GM11168 (cell line): ENCODE measurements around the gene MEX3A.
"Not testable (repeated sequence)": the region's sequence is repeated elsewhere in the genome, so short reads cannot be mapped to it uniquely, and the experiment has no call there.

ENCODE experiments used
- in situ Hi-C: fragments of 300-500 bp; cut with MboI; formaldehyde crosslinking; loops from one replicate; pipeline ENCODE4 v1.12.0; 2022; ENCODE audit warnings: low sequenced_read_pairs; ENCODE audit not compliant: unreplicated experiment

MEX3A gene

DNA sequence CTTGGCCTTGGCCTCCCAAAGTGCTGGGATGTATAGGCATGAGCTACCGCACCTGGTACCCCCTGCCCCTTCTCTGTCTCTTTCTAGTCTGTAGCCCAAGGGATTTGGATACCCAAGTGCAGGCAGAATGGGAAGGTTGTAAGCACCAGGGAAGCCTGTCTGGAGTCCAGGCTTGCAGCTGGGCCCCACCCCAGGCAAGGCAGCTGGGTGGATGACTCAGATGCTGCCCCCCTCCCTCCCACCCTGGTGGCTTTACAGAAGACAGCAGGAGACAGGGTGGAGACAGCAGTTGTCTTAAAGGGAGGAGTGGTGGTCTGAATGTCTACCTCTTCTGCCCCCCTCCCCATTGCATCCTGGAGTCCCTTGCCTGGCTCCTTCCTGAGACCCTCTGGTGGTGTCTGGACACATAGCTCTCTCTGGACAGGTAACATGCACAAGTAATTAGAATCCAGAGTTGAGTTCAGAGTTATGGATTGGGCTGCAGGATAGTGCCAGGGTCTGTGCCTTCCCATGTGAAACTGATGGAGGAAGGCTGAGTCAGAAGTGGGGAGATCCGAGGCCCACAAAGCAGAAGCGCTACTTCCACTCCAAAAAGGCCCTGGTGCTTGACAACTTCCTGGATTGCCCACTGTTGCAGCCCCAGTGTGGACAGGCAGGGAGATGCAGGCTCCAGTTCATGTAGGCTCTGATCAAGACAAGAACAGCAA is 37.4 kb upstream of the MEX3A start:
- in situ Hi-C loops = no loop called here

DNA sequence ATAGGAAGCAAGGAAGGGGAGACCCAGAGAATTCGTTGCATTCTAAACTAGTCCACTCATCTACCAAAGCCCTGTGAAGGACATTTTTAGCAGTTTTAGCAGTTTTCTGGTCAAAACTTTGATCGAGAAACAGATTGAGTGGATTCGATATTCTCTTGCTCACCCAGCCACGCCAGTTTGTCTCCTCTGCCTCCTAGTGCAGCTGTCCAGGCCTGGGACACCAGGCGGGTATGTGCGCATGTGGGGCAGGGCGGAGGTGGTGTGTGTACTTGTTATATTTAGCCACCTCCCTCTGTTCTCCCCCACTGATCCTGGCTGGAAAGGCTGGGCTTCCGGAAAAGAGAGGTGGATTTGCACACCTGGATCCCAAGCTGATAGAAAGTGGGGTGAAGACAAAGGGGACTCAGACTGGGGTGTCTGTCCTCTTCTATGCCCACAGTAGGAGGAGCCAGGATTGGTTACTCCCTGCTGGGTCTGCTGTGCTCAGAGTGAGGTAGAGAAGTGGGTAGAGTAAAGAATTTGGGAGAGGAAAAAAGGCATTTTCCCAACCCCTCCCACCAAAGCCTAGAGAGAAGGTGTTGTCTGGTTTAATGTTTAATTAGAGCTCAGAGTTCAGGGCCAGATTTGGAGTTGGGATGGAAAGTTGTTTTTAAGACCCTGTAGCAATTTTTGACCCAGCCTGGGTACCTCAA is 36.1 kb upstream of the MEX3A start:
- in situ Hi-C loops = no loop called here

DNA sequence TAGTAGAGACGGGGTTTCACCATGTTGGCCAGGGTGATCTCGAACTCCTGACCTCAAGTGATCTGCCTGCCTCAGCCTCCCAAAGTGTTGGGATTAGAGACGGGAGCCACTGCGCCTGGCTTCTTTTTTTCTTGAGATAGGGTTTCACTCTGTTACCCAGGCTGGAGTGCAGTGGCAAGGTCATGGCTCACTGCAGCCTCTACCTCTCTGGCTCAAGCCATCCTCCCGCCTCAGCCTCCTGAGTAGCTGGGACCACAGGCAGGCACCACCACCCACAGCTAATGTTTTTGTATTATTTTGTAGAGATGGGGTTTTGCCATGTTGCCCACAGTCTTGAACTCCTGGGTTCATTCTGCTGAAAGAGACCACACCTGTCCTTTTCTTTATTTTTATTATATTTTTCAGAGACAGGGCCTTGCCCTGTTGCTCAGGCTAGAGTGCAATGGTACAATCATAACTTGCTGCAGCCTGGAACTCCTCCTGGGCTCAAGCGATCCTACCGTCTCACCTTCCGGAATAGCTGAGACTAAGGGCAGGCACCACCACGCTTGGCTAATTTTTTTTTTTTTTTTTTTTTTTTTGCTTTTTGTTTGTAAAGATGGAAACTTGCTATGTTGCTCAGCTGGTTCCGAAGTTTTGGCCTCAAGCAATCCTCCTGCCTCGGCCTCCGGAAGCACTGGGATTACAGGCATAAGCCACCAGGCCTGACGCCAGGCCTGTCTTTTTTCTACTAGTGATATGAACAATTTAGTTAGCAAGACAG is 35.3 kb upstream of the MEX3A start:
- in situ Hi-C loops = no loop called here

DNA sequence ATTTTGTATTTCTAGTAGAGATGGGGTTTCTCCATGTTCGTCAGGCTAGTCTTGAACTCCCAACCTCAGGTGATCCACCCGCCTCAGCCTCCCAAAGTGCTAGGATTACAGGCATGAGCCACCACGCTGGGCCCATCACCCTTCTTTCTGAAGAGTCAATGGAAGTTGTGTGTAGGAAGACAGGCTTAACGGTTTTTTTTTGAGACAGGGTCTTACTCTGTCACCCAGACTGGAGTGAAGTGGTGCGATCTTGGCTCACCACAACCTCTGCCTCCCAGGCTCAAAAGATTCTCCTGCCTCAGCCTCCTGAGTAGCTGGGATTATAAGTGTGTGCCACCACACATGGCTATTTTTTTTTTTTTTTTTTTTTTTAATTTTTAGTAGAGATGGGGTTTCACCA is 34.5 kb upstream of the MEX3A start:
- in situ Hi-C loops = not testable (repeated sequence)

DNA sequence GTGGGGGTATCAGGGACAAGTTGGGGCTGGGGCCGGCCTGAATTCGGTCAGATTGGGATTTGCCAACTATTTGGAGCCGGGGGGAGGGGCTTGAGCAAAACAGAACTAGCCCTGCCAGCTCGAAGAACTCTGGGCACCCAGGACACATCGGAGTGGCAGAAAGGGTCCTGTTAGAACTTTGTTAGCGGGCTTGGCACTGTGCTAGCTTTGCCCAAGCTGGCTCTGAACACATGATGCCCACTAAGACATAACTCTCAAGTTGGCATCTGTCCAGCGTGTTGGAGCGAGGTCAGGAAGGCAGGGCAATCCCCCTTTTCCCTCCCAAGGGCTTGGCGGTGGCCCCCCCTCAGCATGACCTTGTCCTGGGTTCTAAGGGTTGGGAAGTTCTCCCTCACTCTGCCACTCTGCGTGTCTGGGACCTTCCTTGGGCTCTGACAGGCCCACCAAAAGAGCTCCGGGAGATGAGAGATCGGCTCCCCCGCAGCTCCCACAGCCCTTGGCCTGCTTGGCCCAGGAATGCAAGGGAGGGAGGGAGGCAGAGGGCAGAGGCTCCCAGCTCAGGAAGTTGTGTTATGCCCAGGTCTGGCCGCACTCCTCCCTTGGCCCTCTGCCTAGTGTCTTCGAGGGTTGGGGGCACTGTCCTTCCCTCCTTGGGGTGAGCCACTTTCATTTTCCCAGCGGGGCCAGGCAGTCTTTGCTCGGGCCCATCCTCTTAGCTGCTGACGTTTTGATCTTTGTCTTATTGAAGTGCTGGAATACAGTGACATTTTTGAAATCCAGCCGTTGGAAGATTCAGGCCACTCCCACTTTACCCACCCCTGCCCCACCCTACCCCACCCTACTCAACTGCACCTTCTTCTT is 33.5 kb upstream of the MEX3A start:
- in situ Hi-C loops = no loop called here

DNA sequence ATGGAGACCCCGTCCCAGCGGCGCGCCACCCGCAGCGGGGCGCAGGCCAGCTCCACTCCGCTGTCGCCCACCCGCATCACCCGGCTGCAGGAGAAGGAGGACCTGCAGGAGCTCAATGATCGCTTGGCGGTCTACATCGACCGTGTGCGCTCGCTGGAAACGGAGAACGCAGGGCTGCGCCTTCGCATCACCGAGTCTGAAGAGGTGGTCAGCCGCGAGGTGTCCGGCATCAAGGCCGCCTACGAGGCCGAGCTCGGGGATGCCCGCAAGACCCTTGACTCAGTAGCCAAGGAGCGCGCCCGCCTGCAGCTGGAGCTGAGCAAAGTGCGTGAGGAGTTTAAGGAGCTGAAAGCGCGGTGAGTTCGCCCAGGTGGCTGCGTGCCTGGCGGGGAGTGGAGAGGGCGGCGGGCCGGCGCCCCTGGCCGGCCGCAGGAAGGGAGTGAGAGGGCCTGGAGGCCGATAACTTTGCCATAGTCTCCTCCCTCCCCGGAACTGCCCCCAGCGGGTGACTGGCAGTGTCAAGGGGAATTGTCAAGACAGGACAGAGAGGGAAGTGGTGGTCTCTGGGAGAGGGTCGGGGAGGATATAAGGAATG is 32.8 kb upstream of the MEX3A start:
- in situ Hi-C loops = no loop called here

DNA sequence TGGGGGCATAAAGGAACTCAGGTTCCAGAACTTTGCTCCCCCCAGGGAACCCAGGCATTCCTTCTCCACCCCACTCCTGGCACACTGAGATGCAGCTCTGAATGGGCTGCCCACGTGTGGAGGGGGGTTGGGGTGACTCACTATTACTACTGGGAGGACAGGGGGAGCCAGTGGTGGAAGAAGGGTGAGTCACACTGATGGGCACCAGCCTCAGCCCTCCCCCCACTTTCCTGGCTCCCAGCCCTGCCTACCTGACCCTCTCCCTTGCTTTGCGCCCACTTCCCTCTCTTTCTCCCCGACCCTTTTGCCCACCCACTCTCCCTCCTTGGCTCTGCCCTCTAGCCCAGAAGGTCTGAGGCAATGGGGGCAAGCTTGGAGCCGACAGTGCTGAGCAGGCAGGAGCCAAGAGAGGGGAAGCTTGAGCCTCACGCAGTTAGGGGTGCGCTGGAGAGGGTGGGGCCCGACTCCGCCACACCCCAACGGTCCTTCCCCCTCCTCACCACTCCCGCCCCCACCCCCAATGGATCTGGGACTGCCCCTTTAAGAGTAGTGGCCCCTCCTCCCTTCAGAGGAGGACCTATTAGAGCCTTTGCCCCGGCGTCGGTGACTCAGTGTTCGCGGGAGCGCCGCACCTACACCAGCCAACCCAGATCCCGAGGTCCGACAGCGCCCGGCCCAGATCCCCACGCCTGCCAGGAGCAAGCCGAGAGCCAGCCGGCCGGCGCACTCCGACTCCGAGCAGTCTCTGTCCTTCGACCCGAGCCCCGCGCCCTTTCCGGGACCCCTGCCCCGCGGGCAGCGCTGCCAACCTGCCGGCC is 32.0 kb upstream of the MEX3A start, which contains the start of gene LMNA:
LMNA (plus strand) TSS at position 611 of the 818 bp plus-strand sequence. CDS start 208 bp downstream, outside the sequence.
- in situ Hi-C loops = no loop called here

DNA sequence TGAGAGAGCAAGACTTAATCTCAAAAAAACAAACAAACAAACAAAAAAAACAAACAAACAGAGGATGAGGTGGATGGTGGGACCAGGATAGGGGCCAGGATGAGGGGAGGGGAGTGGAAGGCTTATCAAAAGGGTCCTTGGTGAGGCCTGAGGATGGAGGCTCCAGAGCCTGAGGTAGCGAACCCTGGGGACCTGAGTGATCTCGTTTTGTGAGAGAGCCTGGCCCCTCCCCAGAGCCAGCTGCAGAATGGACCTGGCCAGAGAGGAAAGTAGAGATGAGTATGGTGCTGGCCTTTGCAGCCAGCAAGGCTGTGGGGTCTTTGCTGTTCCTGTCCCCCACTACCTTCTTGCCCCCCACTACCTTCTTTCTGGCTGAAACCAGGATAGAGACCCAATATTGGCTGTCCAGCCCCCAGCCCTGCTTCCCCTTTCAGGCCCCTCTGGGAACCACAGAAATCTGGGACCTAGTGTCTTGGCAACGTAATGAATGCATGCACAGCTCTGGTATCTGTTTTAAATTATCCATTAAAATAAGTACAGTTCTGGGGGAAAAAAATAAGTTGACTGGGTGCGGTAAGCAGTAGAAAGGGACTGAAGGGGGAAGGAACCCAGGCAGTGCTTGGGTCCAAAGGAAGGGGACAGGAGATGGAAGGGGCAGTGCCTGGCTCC is 31.2 kb upstream of the MEX3A start:
- in situ Hi-C loops = no loop called here

DNA sequence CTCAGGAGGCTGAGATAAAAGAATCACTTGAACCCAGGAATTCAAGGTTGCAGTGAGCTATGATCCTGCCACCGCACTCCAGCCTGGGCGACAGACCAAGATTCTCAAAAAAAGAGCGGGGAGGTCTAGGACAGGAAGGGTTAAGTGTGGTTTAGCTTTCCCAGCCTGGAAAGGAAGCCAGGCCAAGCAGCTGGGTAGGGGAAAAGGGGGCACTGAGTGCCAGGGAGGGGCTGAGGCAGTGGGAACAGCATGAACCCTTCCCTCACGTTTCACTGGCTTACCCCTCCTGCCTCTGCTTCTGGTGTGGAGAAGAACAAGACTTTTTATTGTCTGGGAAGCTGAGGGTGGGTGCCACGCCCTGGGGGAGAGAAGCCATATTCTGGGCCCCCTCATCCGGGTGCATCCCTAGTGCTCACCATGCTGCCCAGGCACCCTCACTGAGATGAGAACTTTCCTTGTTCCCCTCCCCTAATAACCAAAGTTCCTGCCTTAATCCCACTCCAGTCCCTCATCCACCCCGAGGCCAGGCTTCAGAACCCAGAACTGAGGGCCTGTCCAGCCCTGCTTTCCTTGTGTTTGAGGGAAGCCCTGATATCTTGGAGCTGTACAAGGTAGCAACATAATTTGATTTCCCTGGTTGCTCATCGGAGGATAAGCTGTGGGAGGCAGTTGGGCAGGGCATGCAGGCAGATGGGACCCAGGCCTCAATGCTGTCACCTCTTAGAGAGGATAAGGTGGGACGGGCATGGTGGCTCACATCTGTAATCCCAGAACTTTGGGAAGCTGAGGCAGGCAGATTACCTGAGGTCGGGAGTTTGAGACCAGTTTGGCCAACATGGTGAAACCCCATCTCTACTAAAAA is 30.2 kb upstream of the MEX3A start:
- in situ Hi-C loops = no loop called here

DNA sequence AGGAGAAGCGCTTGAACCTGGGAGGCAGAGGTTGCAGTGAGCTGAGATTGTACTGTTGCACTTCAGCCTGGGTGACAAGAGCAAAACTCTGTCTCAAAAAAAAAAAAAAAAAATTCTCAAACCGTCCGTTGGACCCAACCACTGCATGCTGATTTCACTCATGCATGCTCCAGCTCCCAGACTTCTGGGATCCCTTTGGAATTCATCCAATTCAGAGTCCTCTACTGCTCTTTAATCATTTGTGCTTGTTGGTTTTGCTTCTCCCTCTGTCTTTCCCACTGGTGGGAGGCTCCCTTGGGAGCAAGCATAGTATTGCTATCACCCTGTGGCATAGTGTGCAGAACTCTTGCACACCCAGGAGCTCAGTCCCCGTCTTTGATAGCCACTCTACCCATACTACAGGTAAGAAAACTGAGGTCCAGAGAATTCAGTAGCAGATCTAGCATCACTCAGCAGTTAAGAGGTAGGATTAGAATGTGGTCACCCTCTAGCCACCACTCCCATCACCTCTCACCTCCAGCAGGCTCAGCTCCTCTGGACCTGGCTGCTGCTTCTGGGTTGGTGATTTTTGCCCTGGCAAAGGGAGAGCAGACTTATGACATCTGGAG is 29.2 kb upstream of the MEX3A start:
- in situ Hi-C loops = no loop called here

DNA sequence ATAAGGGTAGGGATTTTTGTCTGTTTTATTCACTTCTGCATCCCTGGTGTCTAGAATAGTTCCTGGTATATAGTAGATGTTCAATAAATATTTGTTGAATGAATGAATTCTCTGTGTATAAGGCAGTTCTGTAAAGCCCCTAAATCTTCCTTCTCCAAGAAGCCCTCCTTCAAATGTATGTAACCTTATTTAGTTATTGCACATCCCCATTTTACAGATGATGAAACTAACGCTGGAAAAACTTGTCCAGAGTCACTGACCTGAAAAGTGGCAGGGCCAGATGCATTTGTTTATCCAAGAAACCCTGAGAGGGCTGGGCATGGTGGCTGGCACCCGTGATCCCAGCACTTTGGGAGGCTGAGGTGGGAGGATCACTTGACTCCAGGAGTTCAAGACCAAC is 28.0 kb upstream of the MEX3A start:
- in situ Hi-C loops = no loop called here

DNA sequence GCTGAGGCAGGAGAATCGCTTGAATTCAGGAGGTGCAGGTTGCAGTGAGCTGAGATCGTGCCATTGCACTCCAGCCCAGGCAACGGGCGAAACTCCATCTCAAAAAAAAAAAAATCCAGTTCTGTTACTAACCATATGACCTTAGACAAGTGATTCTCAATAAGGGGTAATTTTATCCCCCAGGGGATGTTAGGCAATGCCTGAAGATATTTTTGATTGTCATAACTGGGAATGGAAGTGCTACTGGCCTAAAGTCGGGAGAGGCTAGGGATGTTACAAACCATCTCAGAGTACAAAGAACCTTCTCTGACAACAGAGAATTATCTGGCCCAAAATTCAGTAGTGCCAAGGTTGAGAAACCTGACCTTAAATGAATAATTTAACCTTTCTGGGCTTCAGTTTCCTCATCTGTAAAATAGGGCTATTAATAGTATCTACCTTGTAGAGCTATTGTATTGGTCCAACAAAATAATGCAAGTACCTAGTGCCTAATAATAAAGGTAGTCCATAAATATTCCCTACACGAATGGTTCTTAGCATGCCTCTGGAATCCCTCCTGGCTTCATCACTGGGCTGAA is 26.5 kb upstream of the MEX3A start:
- in situ Hi-C loops = no loop called here

DNA sequence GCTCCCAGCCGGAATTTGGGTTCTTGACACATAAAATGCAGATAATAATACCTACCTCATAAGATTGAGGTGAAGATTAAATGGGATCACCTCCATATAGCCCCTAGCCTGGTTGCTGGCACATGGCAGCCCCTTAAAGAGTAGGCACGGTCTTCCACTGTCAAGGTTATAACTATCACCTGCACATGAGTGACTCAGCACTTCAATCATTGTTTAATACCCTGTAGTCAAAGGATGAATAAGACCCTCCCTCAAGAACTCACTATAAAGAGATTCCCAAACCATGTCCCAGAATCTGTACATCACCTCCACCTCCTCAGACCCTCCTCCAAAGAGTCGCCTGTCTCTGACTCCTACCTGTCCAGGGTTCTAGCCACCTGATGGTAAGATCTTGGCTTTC is 25.8 kb upstream of the MEX3A start:
- in situ Hi-C loops = no loop called here

DNA sequence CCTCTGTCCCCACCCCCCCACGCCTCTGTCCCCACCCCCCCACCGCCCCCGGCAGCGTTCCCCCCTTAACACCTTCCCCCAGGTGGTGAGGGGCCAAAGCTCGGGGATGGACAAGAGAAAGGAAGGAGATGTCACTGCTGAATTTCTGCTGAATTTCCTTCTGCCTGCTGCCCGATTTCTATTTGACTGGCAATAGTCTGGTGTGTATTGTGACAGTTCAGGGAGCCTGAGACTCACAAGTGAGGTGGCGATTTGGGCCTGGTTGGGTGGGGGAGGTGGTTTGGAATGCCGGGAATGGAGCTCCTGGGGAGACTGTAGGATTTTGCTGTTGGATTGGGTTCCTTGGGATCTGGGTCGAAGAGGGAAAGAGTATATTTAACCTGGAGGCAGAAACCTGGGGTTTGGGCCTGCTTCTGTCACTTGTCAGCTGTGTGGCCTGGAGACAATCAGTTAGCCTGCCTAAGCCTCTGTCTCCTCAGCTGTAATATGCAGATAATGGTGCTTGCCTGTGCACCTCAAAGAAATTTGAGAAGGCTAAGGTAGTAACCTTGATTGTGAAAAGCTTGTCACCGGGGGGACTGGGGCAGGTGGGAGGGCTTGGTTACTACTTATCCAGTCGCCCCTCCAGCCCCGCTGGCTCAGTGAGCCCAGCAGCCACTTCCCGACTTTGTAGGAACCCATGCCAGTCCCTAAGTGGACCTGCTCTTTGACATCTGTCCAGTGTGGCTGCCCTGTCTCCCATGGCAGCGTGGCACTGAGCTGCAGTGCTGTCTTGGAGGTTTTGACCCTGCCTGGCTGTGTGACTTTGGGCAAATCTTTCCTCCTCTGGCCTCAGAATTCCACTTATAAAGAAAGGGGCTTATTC is 24.6 kb upstream of the MEX3A start:
- in situ Hi-C loops = no loop called here

DNA sequence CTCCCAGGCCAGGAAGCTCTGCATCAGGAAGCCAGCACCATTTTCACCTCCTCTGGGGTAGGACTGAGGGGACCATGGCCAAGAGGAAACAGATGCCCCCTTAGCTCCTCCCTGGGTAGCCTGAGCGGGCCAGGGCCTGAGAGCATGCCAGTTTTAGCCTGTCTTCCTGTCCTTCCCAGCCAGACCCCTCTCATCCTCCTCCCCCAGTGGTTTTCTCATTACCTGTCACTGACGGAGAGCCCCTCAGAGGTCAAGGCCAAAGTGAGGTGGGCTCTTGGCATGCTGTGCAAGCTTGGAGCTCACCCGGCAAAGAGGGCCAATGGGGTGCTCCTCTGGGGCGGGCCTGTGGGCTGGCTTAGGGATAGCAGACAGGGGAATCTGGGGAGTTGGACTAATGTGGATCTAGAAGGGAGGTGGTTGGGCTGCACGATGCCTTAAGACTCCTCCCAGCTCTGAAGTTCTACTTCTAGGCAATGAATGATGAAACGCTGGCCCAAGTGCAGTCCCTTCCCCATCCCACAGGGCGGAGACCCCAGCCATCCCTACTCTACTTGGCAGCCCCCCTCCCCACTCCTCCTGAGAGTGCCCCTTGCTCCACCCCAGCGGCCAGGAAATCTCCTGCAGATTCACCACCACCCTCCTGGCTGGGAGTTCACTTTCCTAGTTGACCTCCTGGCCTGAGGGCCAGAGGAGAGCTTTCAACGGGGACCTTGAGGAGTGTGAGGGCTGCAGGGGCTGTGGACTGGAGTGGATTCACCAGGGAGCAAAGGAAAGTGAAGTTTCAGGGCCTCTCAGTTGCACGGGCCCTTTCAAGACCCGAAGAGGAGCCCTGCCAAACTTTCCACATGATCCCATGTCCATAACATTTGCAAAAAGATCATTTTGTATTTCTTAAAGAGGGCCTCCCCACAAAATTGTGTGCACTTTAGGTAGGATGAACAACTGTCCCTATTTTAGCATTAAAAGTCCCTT is 22.9 kb upstream of the MEX3A start:
- in situ Hi-C loops = no loop called here
